Tibial artery (tissue), 4 donors: ENCODE measurements around the gene SLC35D2.

Experiments
- DNase-seq, 2 donors: peaks; one replicate each; pipeline ENCODE4 v3.0.0-alpha.2; 2019
- H3K27ac ChIP-seq, 2 donors: fragments of 200-600 bp; sonication (generic) in 1 of 2; 1 replicate in 1 of 2; 2 replicates in 1 of 2; pipeline ENCODE4 v1.5.1; 2018 to 2019; ENCODE audit warnings: mild to moderate bottlenecking in 1 of 2
- H3K27me3 ChIP-seq, 2 donors: fragments of 200-600 bp; sonication (generic) in 1 of 2; one replicate each; pipeline versions ENCODE4 v1.5.1 to v1.6.0; 2016 to 2019
- H3K36me3 ChIP-seq, 3 donors: fragments of 200-600 bp; sonication (generic) in 2 of 3; one replicate each; pipeline ENCODE4 v1.5.1; 2016 to 2019; ENCODE audit warnings: mild to moderate bottlenecking in 2 of 3
- H3K4me1 ChIP-seq, 4 donors: fragments of 200-600 bp; sonication (generic) in 2 of 4; 1 replicate in 3 of 4; 2 replicates in 1 of 4; pipeline ENCODE4 v1.5.1; 2016 to 2019
- H3K4me3 ChIP-seq, 2 donors: fragments of 200-600 bp; sonication (generic) in 1 of 2; 1 replicate in 1 of 2; 2 replicates in 1 of 2; pipeline ENCODE4 v1.5.1; 2018 to 2019; ENCODE audit warnings: mild to moderate bottlenecking in 2 of 2
- H3K9me3 ChIP-seq, 3 donors: fragments of 200-600 bp; sonication (generic) in 1 of 3; one replicate each; pipeline ENCODE4 v1.5.1; 2016 to 2019
- CTCF ChIP-seq, 2 experiments: fragments of 200-600 bp in 1 of 2; fragments of 450-650 bp in 1 of 2; IDR thresholded peaks; one replicate each; pipeline ENCODE4 v1.5.1; 2017 to 2019; ENCODE audit warnings: antibody characterized with exemption in 2 of 2, mild to moderate bottlenecking in 1 of 2, moderate library complexity in 1 of 2
- intact Hi-C: fragments of 100-400 bp; cut with DNase I; formaldehyde crosslinking; loops from one replicate; pipeline ENCODE4 v1.15.0; 2023; ENCODE audit warnings: low total_unique reads

Gene SLC35D2

GRCh38 chr9:96423322-96423984 lies 39.9 kb upstream of the SLC35D2 start:
- no peak for TF ChIP-seq CTCF (IDR thresholded peaks at IDR 0.05)
- no peaks in the 10 kb centered on the region for H3K27me3 ChIP-seq
- DNase-seq = no peak
- intact Hi-C loops = no loop called here
- no peaks in the 10 kb centered on the region for H3K9me3 ChIP-seq
- H3K27ac ChIP-seq = no peak overlapping the region
- H3K36me3 ChIP-seq = no peaks in the 10 kb centered on the region
- H3K4me1 ChIP-seq = peaks cover 6 to 24% (median 20%) of the 10 kb centered on the region in 4 donors
- no peak overlapping the region for H3K4me3 ChIP-seq

- intact Hi-C loops = no loop called here
- H3K9me3 ChIP-seq = no peaks in the 10 kb centered on the region
- peak; percentile 63 to 77 for DNase-seq
- peaks cover 11 to 34% (median 25%) of the 10 kb centered on the region in 4 donors for H3K4me1 ChIP-seq
- H3K27ac ChIP-seq = peak overlapping the region; percentile 95 to 98
- no peaks in the 10 kb centered on the region for H3K27me3 ChIP-seq
- TF ChIP-seq CTCF (IDR thresholded peaks at IDR 0.05) = no peak
- no peaks in the 10 kb centered on the region for H3K36me3 ChIP-seq
- H3K4me3 ChIP-seq = no peak overlapping the region
Measured at GRCh38 chr9:96420468-96421219, 37.1 kb upstream of the SLC35D2 start.

DNA sequence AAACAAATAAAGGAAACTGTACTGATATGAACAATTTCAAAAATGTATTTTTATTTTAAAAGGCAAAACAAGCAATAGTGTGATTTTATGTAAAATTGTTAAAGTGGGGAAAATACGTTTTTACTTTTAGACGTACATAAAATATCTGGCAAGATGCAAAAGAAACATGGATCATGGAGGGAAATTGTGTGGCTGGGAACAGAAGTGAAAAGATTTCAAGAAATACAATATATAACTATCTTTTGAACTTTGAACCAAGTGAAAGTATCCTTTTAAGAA lies 36.1 kb upstream of the SLC35D2 start:
- DNase-seq = no peak
- Histone ChIP-seq H3K9me3 (no peaks in the 10 kb centered on the region), H3K27me3 (no peaks in the 10 kb centered on the region), H3K27ac (peak overlapping the region; percentile 95 to 98), H3K4me1 (peaks cover 11 to 34% (median 25%) of the 10 kb centered on the region in 4 donors), H3K4me3 (peak overlapping the region; percentile 67 to 75), H3K36me3 (no peaks in the 10 kb centered on the region)
- intact Hi-C loops = loop anchor here (2.0 to 10.0 kb wide), 3 partner anchors 31 to 235 kb away; partner anchors contain the start of genes HABP4 and PRXL2C
- no peak for TF ChIP-seq CTCF (IDR thresholded peaks at IDR 0.05)

DNA sequence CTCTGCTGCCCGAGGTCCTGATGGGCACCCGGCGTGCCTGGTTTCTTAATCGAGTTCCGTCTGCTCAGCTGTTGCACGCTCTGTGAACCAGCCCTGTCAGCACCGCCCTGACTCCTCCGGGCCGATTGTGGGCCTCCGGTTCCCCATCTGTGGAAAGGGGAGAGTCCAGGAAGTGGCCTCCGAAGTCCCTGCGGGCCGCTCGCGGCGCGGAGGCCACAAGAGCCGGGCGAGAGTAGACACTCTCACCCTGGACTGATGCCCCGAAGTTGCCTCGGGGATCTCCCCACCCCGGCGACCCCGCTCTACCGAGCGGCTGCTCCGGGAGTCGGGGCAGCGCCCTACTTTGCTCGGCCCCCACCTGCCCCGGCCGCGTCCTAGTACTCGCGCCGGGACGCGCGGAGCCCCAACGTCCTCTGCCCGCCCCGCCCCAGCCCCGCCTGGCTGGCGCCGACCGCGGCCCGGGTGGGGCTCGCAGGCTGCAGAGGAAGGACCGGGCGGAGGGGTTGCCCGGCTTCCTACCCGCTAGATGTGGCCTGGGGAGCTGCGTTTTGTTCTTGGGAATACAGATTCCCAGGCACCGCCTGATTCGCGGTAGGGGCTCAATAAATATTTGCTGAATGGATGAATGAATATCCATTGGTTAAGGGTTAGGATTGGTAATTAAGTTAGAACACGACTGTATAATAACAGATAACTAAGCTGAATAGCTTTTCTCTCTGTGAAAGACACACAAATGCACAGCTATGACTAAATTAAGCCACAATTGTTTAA lies 35.6 kb upstream of the SLC35D2 start:
- Histone ChIP-seq H3K9me3 (no peaks in the 10 kb centered on the region), H3K4me3 (peak overlapping the region; percentile 67 to 75), H3K27ac (peak overlapping the region; percentile 95 to 98), H3K4me1 (peaks cover 11 to 34% (median 25%) of the 10 kb centered on the region in 4 donors), H3K36me3 (no peaks in the 10 kb centered on the region), H3K27me3 (no peaks in the 10 kb centered on the region)
- intact Hi-C loops = loop anchor here (2.0 to 10.0 kb wide), 3 partner anchors 32 to 236 kb away; partner anchors contain the start of genes HABP4 and PRXL2C
- DNase-seq = peak; percentile 61 to 88
- no peak for TF ChIP-seq CTCF (IDR thresholded peaks at IDR 0.05)

DNA sequence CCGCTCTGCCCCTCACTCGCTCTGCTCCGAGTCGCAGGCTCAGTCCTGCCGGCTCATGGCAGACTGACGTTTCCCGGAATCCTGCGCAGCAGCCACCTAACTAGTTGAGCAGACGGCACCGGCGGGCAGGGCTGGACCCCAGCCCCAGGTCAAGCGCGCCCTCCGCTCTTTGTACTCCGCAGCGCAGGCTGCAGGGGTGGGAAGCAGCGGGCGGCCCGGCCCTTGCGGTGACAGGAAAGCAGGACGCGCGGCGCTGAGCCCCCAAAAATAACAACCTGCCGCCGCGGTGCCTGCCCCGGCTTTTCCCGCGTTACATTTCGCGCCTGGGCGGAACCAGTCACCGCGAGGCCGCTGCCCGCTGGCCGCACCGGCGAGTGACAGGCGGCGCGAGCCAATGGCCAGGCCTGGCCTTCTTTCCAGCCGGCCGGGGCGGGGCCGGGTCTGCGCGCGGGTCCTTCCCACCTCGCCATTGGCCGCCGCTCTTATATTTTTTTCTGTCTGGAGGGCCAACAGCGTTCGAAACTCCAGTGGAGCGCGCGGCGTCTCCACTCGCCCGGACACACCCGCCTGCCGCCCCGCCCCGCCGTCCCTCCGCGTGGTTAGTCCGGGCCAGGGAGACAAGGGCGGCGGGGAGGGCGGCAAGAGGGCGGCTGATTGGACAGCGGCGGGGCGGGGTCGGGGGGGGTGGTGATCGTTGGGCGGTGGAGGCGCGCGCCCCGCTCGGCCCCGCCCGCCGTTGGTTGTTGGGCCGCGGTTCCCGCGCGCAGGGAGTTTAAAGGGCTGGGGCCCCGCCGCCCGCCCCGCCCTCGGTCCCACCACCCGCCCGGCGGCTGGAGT lies 34.8 kb upstream of the SLC35D2 start, which contains the start of gene ZNF367:
TSS of gene ZNF367 (minus strand) at position 288 of the 837 bp plus-strand sequence. CDS start 338 bp downstream, outside the sequence.
- H3K27me3 ChIP-seq = no peaks in the 10 kb centered on the region
- H3K4me3 ChIP-seq = peak within 1 kb of the TSS; percentile 67 to 75
- peak in 1 of 2 experiments; percentile 4 for TF ChIP-seq CTCF (IDR thresholded peaks at IDR 0.05)
- H3K4me1 ChIP-seq = peaks cover 11 to 34% (median 25%) of the 10 kb centered on the region in 4 donors
- peak; percentile 98 to 99 for DNase-seq
- H3K27ac ChIP-seq = peak within 1 kb of the TSS; percentile 95 to 98
- intact Hi-C loops = loop anchor here (2.0 to 10.0 kb wide), 3 partner anchors 32 to 236 kb away; partner anchors contain the start of genes HABP4 and PRXL2C
- H3K36me3 ChIP-seq = no peaks in the 10 kb centered on the region
- no peaks in the 10 kb centered on the region for H3K9me3 ChIP-seq
